IPS-NIHi7 (cell line): Measurements from ENCODE around the gene RAD51B.

Experiments
- DNase-seq: peaks from one replicate; pipeline ENCODE4 v3.0.0; 2012; ENCODE audit warnings: mixed read lengths; ENCODE audit errors: extremely low spot score

RAD51B gene

DNA sequence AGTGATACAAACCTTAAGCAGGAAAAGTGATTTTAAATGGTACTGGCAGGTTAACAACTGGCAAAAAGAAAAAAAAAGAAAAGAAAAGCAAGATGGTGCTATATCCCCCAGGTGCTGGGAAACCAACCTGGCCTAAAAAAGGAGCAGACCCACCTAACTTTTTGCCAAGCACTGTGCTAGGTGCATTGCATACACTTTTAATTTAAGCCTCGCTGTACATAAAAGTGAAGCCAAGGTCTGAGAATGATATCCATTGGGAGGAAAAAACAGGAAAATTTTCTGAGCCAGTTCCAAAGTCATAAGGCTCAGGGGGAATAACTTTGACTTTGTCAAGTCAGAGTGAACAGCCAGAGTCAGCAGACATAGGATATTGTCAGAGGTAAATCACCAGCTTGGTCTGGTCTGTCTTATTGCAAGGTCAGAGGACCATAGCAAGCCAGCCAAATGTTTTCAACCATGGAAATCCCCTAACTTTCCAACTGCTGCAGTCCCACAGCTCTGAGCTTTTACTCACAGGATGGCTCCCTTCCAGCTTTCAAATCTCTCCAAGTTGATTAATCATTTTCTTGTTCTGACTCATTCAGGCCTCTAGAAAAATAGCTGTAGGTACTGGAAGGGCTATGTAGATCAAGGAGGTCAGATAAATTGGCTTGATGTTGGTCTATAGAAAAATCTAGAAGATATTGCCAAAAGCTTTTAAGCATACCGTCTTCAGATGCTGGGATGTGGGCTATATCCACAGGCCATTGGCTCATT lies 412.9 kb downstream of the RAD51B start:
- DNase-seq, result no peak

DNA sequence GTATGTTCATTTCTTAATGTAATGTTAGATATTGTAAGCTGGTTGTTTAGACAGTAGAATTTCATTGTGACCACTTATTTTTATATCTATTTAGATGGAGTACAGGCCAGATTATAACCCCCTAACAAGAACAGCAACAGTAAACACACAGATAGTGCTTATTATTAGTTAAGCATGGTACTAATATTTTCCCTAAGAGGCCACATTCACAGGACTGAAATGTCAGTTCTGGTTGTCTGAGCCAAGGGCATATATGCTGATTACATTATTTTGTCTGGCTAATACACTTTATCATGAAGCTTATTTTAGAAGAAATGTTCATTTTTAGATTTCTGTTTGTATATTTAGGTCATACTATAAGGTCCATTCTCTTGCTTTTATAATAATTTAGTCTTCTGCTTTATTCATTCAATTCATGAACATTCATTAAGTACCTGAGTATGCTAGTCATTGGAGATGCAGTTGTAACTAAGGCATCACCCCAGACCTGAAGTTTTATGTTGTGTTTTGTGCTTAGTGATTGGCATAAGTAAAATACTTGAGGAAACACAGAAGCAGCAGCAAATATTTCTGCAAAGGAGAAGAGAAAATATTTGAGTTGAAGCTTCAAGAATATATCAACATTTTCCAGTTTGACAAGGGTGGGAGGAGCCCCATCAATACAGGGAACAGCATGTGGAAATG lies 413.7 kb downstream of the RAD51B start:
- DNase-seq, result no peak

DNA sequence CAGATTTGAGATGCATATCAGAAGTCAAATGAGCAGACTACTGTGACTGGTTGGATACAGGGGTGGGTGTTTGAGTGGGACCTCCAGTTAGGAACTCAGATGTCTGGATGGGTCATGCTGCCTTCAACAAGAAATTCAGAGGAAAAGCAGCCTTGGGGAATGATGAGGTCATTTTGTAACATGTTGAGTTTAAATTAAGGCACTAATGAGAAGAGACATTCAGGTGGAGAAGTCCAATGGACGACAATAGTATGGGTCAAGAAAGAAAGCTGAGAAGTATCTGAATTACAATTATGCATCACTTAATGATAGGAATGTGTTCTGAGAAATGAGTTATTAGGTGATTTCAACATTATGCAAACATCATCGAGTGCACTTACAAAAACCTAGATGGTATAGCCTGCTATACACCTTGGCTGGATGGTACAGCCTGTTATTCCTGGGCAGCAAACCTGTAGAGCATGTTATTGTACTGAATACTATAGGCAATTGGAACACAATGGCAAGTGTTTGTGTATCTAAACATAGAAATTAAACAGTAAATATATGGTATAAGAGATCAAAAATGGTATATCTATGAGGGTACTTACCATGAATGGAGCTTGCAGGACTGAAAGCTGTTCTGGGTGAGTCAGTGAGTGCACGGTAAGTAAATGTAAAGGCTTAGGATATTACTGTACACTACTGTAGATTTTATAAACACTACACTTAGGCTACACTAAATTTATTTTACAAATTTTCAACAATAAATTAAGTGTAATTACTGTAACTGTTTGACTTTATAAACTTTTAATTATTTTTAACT lies 414.7 kb downstream of the RAD51B start:
- no peak for DNase-seq

DNA sequence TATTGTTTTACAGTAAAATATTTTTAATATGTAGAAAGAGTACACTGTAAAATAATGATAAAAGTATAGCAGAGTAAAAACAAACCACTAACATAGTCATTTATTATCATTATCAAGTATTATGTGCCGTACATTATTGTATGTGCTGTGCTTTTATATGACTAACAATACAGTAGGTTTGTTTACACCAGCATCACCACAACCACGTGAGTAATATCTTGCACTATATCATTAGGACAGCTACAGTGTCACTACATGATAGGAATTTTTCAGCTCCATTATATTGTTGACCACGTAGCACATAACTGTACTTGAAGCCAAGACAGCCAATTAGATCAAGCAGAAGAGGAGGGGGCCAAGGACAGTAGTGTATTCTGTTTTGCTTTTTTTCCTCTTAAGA lies 415.4 kb downstream of the RAD51B start:
- DNase-seq, result no peak

DNA sequence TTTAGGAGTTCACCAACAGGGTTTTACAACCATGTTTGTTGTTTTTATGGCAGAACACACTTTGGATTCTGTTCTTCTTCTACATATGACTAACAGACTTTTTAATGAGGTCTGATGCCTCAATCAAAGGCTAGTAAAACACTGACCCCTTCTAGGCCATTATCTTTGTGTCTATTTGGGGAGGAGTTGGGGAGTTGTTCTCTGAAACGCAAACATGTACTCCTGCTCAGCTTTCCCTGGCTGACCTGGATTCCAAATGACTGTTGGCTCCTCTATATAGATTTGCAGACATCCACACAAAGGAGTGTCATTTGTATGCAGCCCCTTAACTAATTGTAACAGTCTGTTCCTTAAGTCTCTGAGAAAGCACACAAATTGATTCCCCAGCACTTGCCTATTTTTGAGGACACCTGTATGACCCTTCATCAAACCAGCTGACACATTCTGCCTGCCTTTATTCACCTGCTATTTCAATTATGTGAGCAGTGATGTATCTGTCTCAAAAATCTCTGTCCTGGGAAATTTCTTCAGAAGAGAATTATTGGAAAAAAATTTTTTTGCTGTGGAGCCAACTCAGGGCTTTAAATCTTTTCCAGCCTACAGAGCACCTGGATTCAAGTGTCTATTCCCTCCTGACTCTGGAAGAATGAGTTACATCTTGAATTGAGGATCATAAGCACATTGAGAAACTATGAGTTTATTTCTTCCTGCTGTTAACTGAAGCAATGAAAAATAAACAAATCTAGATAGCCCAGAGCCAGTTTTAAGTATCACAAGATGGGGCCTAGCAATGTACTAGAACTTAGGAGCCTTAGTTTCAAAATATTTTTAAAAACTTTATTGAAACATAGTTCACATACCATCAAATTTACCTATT lies 417.2 kb downstream of the RAD51B start:
- DNase-seq, result no peak

DNA sequence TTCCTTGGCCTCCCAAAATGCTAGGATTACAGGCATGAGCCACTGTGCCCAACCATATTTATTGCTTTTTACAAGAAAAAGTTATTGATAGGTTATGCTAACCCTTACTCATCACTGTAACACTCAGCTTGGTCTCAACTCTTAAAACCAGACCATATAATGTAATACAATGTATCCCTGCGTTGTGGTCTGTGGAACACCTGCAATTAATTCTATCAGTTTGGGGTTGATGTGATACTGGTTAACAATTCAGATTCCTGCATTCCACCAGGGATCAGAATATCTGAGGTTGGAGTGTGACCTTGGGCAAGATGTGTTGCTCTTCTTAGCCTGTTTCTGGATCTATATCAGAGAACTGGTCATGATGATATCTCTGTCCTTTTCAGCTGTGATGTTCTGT lies 419.0 kb downstream of the RAD51B start:
- no peak for DNase-seq

DNA sequence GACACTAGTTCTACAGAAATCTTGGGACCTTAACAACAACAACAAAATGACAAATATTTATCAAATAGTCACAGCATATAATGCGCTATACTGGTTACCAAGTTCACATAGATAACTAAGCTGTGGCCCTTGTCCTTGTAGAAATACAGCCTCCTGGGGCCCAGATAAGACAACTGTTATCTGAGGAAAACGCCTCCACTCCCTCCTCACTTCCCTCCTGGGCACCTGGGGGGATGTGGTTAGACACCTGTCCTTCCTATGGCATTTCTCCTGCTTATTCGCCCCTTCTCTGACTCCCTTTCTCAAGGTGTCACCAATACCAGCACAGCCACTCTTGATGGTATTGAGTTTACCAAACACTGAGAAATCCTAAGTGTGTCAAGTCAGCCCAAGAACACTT lies 419.4 kb downstream of the RAD51B start:
- no peak for DNase-seq

DNA sequence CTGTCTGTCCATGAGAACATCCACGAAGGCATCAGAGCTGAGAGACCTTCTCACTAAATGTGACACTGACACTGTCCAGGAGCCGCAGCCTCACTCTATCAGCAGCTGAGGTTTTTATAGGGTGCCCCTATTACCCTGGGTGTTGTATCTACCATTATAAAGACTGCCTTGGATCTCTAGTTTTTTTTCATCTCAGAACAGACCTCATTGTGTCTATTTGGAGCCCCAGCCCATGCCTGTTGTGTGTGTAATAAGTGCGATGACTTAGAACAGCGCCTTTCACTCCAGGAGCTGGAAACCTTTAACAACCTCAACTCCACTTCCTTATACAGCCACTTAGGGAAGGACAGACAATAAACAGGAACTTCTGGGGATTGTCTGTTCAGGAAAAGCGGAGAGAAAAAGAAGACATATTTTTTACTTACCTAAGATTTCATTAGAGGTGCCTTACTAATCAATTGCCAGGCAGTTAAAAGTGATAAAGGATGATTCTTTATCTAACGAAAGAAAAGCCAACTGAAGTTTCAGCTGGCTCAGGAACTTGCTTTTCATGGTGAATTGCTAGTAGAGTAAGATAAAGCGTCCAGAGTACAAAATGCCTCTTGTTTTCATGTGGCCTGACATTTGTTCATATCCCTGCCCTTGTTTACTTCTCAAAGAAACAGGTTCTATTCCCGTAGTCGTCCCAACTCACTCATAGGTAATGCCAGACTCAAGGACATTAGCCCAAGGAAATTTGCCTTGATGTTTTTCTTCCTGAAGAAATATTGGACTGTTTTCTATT lies 420.6 kb downstream of the RAD51B start:
- DNase-seq, result no peak

DNA sequence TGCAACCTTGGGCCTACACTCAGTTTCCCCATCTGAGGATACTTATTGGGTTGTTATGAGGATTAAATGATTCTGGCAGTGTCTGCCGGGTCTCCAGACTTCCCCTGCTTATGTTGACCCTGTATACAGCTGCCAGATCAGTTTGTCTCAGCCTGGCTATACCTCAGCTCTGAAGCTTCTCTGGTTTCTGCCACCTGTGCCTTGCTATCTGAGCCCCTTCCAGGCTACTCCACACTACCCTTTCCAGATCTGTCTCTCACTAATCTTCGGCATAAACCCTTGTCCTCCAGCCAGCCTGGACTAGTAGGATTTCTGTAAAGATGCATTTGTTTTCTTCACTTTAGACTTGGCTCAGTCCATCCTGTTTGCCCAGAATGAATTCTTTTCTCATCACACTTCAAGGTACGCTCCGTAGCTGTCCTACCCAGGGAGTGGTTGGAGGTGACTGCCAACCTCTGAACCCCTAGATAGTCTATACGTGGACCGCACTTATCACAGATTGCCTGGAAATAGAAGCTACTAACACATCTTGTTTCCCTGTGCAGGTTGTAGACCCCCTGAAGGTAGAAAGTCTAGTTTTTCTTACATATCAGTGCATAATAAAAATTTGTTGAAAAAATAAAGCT lies 422.4 kb downstream of the RAD51B start:
- no peak for DNase-seq

DNA sequence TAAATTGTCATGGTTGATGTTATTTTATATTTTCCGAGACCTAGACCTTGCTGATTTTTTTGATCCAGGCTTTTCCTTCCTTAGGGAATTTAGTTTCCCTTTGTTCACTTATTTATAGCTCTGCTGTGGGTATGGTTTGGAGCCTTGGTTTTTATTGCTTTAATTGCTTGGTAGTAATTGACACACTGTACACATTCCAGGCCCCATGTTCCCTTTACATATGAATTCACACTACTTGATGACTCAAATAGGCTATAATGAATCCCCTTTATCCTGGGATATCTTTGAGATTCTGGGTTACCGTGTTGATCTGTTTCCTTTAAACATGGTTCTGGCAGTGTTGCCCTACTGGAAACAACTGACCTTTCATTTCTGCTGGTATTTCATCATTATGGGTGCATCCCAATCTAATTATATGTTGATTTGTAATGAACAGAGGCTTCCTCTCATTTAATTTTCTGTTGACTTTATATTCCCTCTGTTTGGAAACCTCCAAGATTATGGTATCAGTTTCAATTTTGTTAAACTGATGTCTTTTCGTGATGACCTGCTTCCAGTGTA lies 424.0 kb downstream of the RAD51B start:
- DNase-seq, result no peak

DNA sequence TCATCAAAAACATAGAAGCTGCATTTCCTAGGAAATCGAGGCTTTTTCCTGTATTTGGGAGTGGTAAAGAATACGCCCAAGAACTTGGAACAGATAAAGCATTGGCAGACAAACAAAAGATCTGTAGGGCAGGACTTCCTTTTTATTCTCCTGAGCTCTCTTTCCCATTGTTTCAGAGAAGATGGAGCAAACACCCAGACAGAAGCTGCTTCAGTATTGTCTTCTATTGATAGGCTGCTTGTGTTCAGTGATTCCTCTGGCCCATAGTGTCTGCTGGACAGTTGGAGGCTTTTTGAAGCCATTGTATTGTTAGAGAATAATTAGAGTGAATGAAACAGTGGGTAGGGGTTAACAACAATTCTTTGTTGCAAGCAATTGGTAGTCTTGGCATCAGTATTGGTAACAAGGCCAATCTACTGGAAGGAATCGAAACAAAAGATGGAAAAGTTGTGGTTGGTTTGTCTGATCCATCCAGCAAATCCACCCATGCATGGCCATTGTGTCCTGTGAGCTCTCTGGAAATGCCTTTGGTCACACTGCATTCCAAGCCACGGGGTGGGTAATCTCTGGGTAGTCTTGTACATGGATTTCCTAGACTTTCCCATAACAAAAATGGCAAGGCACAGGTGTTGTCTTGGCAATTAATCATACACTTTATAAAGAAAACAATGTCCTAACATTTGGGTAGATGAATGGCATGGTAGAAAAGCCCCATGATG lies 424.8 kb downstream of the RAD51B start:
- DNase-seq, result no peak

DNA sequence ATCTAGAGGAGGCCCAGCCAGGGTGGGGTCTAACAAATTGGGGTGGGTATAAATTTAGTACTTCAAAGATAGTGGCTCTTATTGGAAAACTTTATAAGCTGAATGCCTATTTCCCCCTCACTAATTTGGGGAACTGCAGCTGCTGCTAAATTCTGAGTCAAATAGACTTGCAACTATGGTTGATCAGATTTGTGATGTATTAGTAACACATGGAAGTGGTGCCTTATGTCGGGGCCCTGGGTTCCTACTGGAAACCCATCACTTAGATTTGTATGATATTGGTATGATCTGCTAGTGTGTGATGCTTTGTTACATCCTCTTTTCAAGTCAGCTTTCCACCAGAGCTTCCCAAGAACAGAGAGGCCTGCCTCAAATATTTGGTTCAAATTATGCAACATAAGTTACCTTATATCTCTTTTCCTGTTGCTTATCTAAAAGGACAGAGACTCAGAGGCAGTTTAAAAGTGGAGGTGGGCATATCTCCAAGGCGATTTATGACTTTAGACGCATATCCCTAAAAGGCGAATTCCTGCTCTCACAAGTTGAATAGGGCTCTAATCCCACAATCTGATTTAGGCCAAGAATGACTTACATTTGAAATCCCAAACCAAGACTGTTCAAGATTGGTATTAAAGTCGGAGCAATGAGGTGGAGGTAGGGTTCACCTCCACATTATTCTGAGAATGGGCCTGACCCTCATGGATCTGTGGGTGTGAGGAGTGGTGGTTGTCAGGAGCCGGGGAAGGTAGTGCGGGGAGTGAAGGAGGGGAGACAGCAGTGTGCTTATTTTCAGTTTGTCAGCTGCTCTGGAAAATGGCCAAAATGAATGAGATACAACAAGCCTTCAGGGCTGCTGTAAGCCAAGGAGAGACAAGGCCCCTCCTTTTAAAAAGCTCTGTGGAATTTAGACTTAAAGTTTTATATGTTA lies 425.8 kb downstream of the RAD51B start:
- no peak for DNase-seq

DNA sequence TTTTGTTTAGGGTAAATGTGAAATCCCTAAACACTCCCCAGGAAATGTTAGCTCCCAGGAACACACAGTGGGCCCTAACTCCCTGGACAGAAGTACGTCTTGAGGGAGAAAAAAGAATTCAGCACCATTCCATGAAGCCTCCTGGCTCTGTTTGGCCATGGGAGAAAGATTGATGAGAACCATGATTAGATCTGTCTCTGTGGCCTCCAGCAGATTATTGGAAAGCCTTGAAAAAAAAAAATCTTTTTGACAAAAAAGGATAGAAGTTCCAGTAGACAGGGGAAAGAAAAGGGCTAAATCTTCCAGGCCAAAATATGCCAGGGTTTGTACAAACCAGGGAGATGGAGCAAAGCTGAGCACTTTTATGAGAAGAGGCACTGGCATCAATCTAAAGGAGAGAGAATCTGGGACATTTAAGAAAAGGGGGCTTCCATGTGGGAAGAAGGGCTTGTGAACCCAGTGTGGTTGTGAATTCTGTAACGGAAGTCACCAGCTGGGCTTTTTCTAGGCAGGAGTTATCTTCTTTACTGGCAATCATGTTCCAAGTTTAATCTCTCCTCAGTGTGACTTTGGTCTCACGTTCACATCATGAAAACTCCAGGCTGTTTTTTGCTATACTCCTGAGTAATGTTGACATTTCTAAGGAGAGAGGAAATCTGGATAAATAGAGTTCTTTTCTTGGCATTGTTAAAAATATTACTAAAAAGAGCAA lies 426.7 kb downstream of the RAD51B start:
- no peak for DNase-seq

DNA sequence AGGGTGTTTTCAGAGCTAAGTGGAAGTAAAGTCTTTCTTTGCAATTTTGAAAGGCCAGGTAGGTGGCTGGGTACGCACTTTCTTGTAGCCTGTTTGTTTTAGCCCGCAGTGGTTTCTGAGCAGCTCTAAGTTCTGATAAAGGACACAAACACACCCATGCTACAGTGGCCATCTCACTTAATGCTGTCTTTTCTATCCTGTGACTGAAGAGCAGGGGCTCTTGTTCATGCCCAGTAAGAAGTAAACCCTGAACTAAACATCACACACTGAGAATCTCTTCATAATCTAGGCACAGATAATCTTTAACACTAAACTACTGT lies 427.2 kb downstream of the RAD51B start:
- no peak for DNase-seq

DNA sequence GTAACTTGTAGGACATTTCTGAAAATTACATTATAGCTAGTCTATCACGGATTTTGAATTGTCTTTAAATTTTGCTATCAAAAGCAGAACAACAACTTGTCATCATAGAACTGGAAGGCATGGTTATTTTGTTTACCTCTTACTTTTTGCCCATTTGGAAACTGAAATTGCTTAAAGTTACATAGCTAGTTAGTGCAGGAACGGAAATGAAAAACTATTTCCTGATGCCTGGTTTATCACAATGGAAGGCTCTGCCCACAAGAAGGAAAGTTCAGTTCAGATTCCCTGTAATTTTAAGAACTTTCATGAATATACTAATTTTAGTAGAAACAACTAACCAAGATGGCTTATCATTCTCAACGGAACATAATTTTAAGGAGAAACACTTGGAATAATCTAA lies 427.7 kb downstream of the RAD51B start:
- DNase-seq, result no peak

DNA sequence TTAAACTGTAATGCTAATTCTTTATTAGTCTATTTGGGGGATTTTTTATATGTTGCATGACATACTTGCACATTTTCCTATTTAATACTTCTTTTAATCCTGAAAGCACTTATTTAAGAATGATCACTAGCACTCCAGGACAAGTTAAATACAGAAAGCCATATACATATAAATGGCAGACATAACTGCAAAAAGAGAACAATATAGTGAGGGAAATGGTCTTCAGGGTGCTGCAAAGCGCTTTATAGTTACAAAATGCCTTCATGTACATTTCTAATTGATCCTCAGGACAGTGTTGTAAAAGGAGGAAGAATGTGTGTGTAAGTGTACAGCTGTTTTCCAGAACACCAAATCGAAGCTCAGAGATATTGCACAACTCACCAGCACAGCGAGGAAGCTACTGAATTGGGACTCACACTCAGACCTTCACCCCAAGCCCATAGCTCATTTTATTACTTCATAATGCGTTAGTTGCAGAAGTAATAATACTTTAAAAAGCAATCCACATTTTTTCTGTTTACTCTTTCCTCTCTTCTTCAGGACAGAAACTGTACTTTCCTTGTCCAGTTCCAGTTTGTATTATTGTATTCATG lies 428.2 kb downstream of the RAD51B start:
- no peak for DNase-seq

DNA sequence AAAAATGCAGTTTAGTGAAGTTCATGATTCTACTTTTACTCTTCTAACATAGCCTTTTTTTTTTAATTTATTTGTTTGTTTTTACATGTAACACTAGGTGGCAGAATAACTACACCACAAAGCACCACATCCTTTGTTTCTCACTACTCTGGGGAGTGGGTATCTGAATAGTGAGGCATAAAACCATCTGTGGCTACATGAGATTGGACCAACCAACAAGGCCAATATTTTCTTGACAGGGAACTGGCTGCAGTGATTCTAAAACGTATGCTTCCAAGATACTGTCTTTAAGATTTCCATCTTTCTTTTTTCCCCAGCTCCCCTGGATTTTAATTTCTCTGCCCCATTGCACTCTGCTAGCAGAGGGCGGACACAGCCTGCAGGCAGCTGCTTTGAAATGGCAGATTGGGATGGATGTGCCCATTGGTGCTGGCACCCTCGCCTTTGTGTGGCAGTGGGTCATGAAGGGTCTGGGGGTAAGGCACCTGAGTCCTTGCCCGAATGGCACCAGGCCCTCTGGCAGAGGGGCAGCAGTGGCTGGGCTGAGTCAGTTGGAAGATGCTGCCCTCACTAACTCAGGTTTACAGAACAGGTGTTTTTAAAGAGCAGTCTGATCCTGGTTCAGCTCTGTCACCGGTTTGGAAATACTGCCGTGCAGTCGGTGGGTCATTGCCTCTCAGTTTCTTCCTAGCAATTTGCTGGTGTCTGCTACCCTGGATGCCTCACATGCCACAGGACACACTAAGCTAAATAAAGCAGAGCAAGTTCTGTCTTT lies 429.1 kb downstream of the RAD51B start:
- peak; percentile 61 for DNase-seq
